Uterus (tissue), 2 donors: ENCODE measurements around the gene CIZ1.

Experiments
- CTCF ChIP-seq, 4 experiments: fragments of 200-600 bp in 2 of 4; fragments of 450-650 bp in 2 of 4; sonication (generic) in 2 of 4; IDR thresholded peaks; one replicate each; pipeline ENCODE4 v1.5.1; 2016 to 2019; ENCODE audit warnings: antibody characterized with exemption in 4 of 4, mild to moderate bottlenecking in 2 of 4, moderate library complexity in 1 of 4
- POLR2A ChIP-seq, 2 donors: fragments of 450-650 bp; IDR thresholded peaks; one replicate each; pipeline ENCODE4 v1.6.1; 2016; ENCODE audit warnings: antibody characterized with exemption in 2 of 2, mild to moderate bottlenecking in 1 of 2, moderate library complexity in 1 of 2

DNA sequence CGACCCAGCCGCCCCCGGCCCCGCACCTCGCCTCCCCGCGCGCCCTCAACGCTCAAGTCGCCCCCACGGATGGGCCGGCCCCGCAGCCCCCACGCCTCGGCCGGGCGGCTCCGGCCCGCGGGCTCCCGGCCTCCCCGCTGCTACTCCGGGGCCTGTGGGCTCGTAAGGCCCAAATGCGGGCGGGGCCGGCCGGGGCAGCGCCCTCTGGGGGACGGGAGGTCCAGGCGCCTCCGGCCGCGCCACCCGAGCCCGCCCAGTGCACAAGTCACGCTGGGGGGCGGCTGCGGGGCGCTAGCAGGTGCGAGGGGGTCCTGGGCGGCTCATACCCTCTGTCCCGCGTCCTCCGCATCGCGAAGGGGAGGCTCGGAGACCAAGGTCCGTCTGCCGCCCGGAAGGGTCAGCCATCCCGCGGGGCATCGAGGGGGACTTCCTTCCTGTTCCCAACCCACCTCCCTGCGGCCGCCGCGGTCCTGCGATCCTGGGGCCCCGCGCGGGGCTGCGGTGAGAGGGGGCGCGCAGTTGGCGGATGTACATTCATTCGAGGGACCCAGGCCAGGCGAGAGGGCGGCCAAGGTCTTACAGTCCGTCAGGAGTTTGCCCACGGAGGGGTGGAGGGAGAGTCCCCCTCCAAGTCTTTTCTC is at the start of gene CIZ1:
- TF ChIP-seq CTCF (IDR thresholded peaks at IDR 0.05): peak; percentile 59 to 92 (median 91)
- TF ChIP-seq POLR2A (IDR thresholded peaks at IDR 0.05): peak; percentile 28 to 53
